Gastrocnemius medialis (tissue), 4 donors: Measurements from ENCODE around the gene APBA2.

Experiments
- CTCF ChIP-seq, 5 experiments: fragments of 450-650 bp in 3 of 5; fragments of 200-600 bp in 2 of 5; sonication (generic) in 2 of 5; IDR thresholded peaks in 4 of 5; conservative IDR thresholded peaks in 1 of 5; 1 replicate in 4 of 5; 2 replicates in 1 of 5; pipeline ENCODE4 v1.5.1; 2016 to 2019; ENCODE audit warnings: antibody characterized with exemption in 5 of 5, mild to moderate bottlenecking in 3 of 5, moderate library complexity in 3 of 5
- POLR2A ChIP-seq, 2 donors: fragments of 450-650 bp; IDR thresholded peaks; one replicate each; pipeline ENCODE4 v1.6.1; 2017; ENCODE audit warnings: antibody characterized with exemption in 2 of 2, mild to moderate bottlenecking in 2 of 2, moderate library complexity in 2 of 2

DNA sequence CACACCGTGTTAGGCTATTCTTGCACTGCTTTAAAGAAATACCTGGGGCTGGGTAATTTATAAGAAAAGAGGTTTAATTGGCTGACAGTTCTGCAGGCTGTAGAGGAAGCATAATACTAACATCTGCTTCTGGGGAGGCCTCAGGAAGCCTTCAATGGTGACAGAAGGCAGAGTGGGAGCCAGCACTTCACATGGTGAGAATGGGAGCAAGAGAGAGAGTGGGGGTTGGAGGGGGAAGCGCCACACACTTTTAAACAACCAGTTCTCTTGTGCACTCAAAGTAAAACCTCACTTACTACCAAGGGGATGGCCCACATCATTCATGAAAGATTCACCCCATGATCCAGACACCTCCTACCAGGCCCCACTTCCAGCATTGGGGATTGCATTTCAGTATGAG, 181.1 kb downstream of the APBA2 start:
- TF ChIP-seq CTCF (IDR thresholded peaks at IDR 0.05 in 4 of 5, conservative IDR thresholded peaks at IDR 0.05 in 1 of 5) (no peak), POLR2A (IDR thresholded peaks at IDR 0.05) (no peak)
